Transverse colon (tissue), 4 donors: Measurements from ENCODE around the gene UQCC5. TPM values are rescaled to one million over a fixed set of nuclear protein-coding genes. Genes with fewer than 3 reads are reported as not detected.

Experiments
- DNase-seq: peaks from one replicate; pipeline ENCODE4 v3.0.0-alpha.2; 2019
- H3K27ac ChIP-seq, 4 donors: fragments of 200-600 bp; sonication (generic); 2 replicates each; pipeline ENCODE4 v1.5.1; 2016 to 2018; ENCODE audit warnings: inconsistent platforms in 4 of 4
- H3K27me3 ChIP-seq: fragments of 200-600 bp; sonication (generic); 2 replicates; pipeline ENCODE4 v1.5.1; 2017; ENCODE audit warnings: inconsistent platforms
- H3K36me3 ChIP-seq, 4 donors: fragments of 200-600 bp; sonication (generic); 2 replicates each; pipeline ENCODE4 v1.5.1; 2017 to 2019; ENCODE audit warnings: inconsistent platforms in 4 of 4
- H3K4me1 ChIP-seq, 4 donors: fragments of 200-600 bp; sonication (generic); 2 replicates each; pipeline ENCODE4 v1.5.1; 2017 to 2020; ENCODE audit warnings: inconsistent platforms in 4 of 4
- H3K4me3 ChIP-seq, 4 donors: fragments of 200-600 bp; sonication (generic); 1 replicate in 1 of 4; 2 replicates in 3 of 4; pipeline versions ENCODE4 v1.5.1 to v1.6.1; 2017 to 2019; ENCODE audit warnings: inconsistent platforms in 4 of 4
- H3K9me3 ChIP-seq, 2 donors: fragments of 200-600 bp; sonication (generic); 2 replicates each; pipeline ENCODE4 v1.5.1; 2017 to 2019; ENCODE audit warnings: inconsistent platforms in 2 of 2
- CTCF ChIP-seq, 5 experiments: fragments of 200-600 bp in 3 of 5; fragments of 450-650 bp in 2 of 5; sonication (generic) in 3 of 5; IDR thresholded peaks; 1 replicate in 2 of 5; 2 replicates in 3 of 5; pipeline ENCODE4 v1.5.1; 2016 to 2017; ENCODE audit warnings: antibody characterized with exemption in 5 of 5, inconsistent platforms in 3 of 5, mild to moderate bottlenecking in 2 of 5, moderate library complexity in 1 of 5
- EP300 ChIP-seq: sonication (generic); formaldehyde crosslinking; IDR thresholded peaks from one replicate; pipeline ENCODE4 v1.6.1; 2017; ENCODE audit warnings: antibody characterized with exemption, low read depth
- POLR2A ChIP-seq: fragments of 450-650 bp; IDR thresholded peaks from one replicate; pipeline ENCODE4 v1.6.1; 2016; ENCODE audit warnings: antibody characterized with exemption, mild to moderate bottlenecking, moderate library complexity
- POLR2AphosphoS5 ChIP-seq, 3 donors: sonication (generic); formaldehyde crosslinking; IDR thresholded peaks; one replicate each; pipeline ENCODE4 v1.6.1; 2016; ENCODE audit warnings: antibody characterized with exemption in 3 of 3
- WGBS, 2 donors: methylation state at CpG; one replicate each; pipeline ENCODE4 v1.1.5; 2018; ENCODE audit warnings: low coverage in 1 of 2; 5-methylcytosine and 5-hydroxymethylcytosine counted together
- in situ Hi-C, 4 donors: fragments of 200-750 bp; cut with MboI; loops; one replicate each; pipeline versions ENCODE4 v1.15.0 to v1.15.1; 2017; ENCODE audit warnings: low sequenced_read_pairs in 3 of 4, low pct_ligation_motif_present in 1 of 4, low pct_unique_long_range_greater_than_20kb in 1 of 4
- intact Hi-C: fragments of 100-400 bp; cut with DNase I; formaldehyde crosslinking; loops from one replicate; pipeline ENCODE4 v1.15.1; 2023; ENCODE audit warnings: low total_unique reads
- total RNA-seq, 4 donors: library from RNA; depleted of rRNA; stranded (reverse); fragments of >200 nt; gene quantifications; one replicate each; pipeline ENCODE4 v1.1.0, GENCODE V29; 2016

The UQCC5 gene, protein sequence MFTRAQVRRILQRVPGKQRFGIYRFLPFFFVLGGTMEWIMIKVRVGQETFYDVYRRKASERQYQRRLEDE
- total RNA-seq: 10 to 100 TPM in 1 of 4 donors, 1 to 10 TPM in 2, not detected in 1; 2.6 to 22.1 (median 4.0) TPM

DNA sequence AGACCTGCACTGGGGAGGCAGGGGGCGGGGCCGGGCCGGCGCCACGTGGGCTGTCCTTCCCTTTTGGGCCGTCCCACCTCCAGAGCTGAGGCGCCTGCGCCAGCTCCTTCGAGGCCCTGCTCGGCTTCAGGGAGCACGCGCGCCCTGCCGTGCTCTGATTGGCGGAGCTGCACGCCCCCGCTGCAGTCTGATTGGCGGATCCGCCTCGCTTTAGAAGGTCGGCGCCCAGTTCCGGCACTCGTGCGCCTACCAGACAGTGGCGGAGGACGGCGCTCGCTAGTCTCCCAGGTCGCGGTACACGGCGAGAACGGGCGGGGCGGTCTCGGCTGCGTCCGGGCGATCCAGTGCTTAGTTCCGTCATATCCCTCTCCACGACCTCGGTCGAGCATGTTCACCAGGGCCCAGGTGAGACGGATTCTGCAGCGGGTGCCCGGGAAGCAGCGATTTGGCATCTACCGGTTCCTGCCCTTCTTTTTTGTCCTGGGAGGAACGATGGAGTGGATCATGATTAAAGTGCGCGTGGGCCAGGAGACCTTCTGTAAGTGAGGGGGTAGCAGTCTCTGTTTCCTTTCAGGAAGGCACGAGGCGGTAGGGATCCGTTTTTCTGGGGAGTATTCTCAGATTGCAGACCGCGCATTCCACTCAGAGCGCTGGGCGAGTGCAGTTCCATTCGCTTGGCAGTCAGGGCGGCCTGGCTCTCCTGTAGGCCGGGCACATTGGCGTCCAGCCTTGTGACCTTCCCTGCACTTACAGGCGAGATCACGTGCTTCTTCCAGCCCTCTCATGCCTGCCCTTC lies at the start of gene UQCC5:
TSS of gene UQCC5 (plus strand) at position 237 of the 796 bp plus-strand sequence. CDS start at position 388, 151 bp downstream.
- H3K27me3 ChIP-seq: no peaks in the 10 kb centered on the region
- DNase-seq: peak; percentile 98
- peaks cover 19 to 56% (median 42%) of the 10 kb centered on the region in 4 donors for H3K4me1 ChIP-seq
- peak; percentile 15 for TF ChIP-seq EP300
- no peak for TF ChIP-seq CTCF (IDR thresholded peaks at IDR 0.05)
- TF ChIP-seq POLR2A: peak; percentile 96
- TF ChIP-seq POLR2AphosphoS5 (IDR thresholded peaks at IDR 0.05): peak; percentile 98 to 99 (median 99)
- H3K36me3 ChIP-seq: peaks cover 0 to 6% (median 0%) of the 10 kb centered on the region in 4 donors
- intact Hi-C loops: no loop called here
- 0% methylated on average over 44 of the region's 65 CpGs; no CpG with 5 or more reads in 1 of the 2 donors for WGBS, 2 donors
- peak within 1 kb of the TSS; percentile 85 to 95 (median 92) for H3K27ac ChIP-seq
- peak within 1 kb of the TSS; percentile 53 to 84 (median 62) for H3K4me3 ChIP-seq
- no peaks in the 10 kb centered on the region for H3K9me3 ChIP-seq
- in situ Hi-C loops: no loop called here

DNA sequence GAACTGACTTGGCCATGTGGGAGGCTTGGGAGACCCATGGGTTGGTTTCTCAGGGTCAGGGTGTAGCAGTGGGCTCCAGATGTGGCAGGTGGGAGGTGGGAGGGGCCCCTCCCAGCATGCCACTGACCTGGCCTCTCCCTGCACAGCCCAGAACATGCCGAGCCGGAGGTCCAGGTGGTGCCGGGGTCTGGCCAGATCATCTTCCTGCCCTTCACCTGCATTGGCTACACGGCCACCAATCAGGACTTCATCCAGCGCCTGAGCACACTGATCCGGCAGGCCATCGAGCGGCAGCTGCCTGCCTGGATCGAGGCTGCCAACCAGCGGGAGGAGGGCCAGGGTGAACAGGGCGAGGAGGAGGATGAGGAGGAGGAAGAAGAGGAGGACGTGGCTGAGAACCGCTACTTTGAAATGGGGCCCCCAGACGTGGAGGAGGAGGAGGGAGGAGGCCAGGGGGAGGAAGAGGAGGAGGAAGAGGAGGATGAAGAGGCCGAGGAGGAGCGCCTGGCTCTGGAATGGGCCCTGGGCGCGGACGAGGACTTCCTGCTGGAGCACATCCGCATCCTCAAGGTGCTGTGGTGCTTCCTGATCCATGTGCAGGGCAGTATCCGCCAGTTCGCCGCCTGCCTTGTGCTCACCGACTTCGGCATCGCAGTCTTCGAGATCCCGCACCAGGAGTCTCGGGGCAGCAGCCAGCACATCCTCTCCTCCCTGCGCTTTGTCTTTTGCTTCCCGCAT lies 49.2 kb upstream of the UQCC5 start:
- peaks cover 0 to 47% (median 19%) of the 10 kb centered on the region in 4 donors for H3K36me3 ChIP-seq
- TF ChIP-seq POLR2AphosphoS5 (IDR thresholded peaks at IDR 0.05) (no peak), POLR2A (no peak), EP300 (no peak), CTCF (IDR thresholded peaks at IDR 0.05) (no peak)
- H3K4me1 ChIP-seq: peaks cover 0 to 16% (median 5%) of the 10 kb centered on the region in 4 donors
- H3K9me3 ChIP-seq: no peaks in the 10 kb centered on the region
- intact Hi-C loops: no loop called here
- no peak overlapping the region for H3K4me3 ChIP-seq
- in situ Hi-C loops: no loop called here
- no peaks in the 10 kb centered on the region for H3K27me3 ChIP-seq
- no peak for DNase-seq
- no peak overlapping the region for H3K27ac ChIP-seq
- WGBS, 2 donors: 90 to 92% methylated on average over 4 to 31 of the region's 31 CpGs

DNA sequence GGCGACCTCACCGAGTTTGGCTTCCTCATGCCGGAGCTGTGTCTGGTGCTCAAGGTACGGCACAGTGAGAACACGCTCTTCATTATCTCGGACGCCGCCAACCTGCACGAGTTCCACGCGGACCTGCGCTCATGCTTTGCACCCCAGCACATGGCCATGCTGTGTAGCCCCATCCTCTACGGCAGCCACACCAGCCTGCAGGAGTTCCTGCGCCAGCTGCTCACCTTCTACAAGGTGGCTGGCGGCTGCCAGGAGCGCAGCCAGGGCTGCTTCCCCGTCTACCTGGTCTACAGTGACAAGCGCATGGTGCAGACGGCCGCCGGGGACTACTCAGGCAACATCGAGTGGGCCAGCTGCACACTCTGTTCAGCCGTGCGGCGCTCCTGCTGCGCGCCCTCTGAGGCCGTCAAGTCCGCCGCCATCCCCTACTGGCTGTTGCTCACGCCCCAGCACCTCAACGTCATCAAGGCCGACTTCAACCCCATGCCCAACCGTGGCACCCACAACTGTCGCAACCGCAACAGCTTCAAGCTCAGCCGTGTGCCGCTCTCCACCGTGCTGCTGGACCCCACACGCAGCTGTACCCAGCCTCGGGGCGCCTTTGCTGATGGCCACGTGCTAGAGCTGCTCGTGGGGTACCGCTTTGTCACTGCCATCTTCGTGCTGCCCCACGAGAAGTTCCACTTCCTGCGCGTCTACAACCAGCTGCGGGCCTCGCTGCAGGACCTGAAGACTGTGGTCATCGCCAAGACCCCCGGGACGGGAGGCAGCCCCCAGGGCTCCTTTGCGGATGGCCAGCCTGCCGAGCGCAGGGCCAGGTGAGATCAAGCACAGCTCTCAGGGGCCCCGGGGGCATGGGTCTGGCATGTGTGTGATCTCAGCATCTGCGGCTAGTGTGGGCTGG lies 48.4 kb upstream of the UQCC5 start:
- intact Hi-C loops (no loop called here), in situ Hi-C loops (no loop called here)
- H3K36me3 ChIP-seq: peaks cover 0 to 43% (median 21%) of the 10 kb centered on the region in 4 donors
- no peaks in the 10 kb centered on the region for H3K27me3 ChIP-seq
- TF ChIP-seq POLR2A: no peak
- TF ChIP-seq EP300: no peak
- no peak for TF ChIP-seq CTCF (IDR thresholded peaks at IDR 0.05)
- TF ChIP-seq POLR2AphosphoS5 (IDR thresholded peaks at IDR 0.05): no peak
- H3K27ac ChIP-seq: no peak overlapping the region
- no peaks in the 10 kb centered on the region for H3K9me3 ChIP-seq
- H3K4me1 ChIP-seq: peaks cover 0 to 12% (median 5%) of the 10 kb centered on the region in 4 donors
- WGBS, 2 donors: 95% methylated on average over 55 of the region's 59 CpGs; no CpG with 5 or more reads in 1 of the 2 donors
- no peak overlapping the region for H3K4me3 ChIP-seq
- no peak for DNase-seq
